Heart right ventricle (tissue), 16 donors: ENCODE measurements around the gene ILKAP. TPM values are rescaled to one million over a fixed set of nuclear protein-coding genes. Genes with fewer than 3 reads are reported as not detected.

Source experiments
- ATAC-seq, 8 donors: fragments of 200-7000 bp; cut with Tn5 transposase; one replicate each; pipeline ENCODE4 v1.9.1; 2020; ENCODE audit warnings: mild to moderate bottlenecking in 8 of 8, moderate library complexity in 8 of 8, moderate number of reproducible peaks in 1 of 8
- DNase-seq, 2 donors: peaks; one replicate each; pipeline ENCODE4 v3.0.0-alpha.2; 2020
- H3K27ac ChIP-seq, 10 donors: fragments of 200-600 bp; sonication (generic) in 2 of 10; one replicate each; pipeline versions ENCODE4 v1.5.0 to v1.8.0; 2020 to 2022; ENCODE audit warnings: mild to moderate bottlenecking in 3 of 10
- H3K27me3 ChIP-seq, 7 donors: fragments of 200-600 bp; one replicate each; pipeline ENCODE4 v1.8.0; 2021 to 2022; ENCODE audit warnings: mild to moderate bottlenecking in 2 of 7
- H3K36me3 ChIP-seq, 9 donors: fragments of 200-600 bp; sonication (generic) in 1 of 9; one replicate each; pipeline versions ENCODE4 v1.5.0 to v1.8.0; 2020 to 2022; ENCODE audit warnings: mild to moderate bottlenecking in 2 of 9
- H3K4me1 ChIP-seq, 9 donors: fragments of 200-600 bp; sonication (generic) in 1 of 9; one replicate each; pipeline versions ENCODE4 v1.5.0 to v1.8.0; 2020 to 2022; ENCODE audit warnings: mild to moderate bottlenecking in 4 of 9
- H3K4me3 ChIP-seq, 10 donors: fragments of 200-600 bp; sonication (generic) in 2 of 10; one replicate each; pipeline versions ENCODE4 v1.5.0 to v1.8.0; 2020 to 2022; ENCODE audit warnings: mild to moderate bottlenecking in 7 of 10, moderate library complexity in 2 of 10
- H3K9me3 ChIP-seq, 11 donors: fragments of 200-600 bp in 10 of 11; sonication (generic) in 2 of 11; one replicate each; pipeline versions ENCODE4 v1.5.0 to v1.8.0; 2013 to 2022; ENCODE audit warnings: mild to moderate bottlenecking in 2 of 11, control low read depth in 1 of 11, moderate library complexity in 1 of 11
- CTCF ChIP-seq, 9 donors: fragments of 200-600 bp; sonication (generic) in 2 of 9; IDR thresholded peaks; one replicate each; pipeline versions ENCODE4 v1.5.0 to v1.8.0; 2021 to 2022; ENCODE audit warnings: antibody characterized with exemption in 9 of 9, mild to moderate bottlenecking in 5 of 9, moderate library complexity in 1 of 9
- WGBS, 2 donors: extraction: QIAGEN DNeasy Blood & Tissue Kit; methylation state at CpG; one replicate each; pipeline ENCODE4 v1.1.7; 2013; ENCODE audit warnings: inconsistent platforms in 1 of 2; 5-methylcytosine and 5-hydroxymethylcytosine counted together
- intact Hi-C, 10 donors: fragments of 100-400 bp; cut with DNase I; formaldehyde crosslinking; loops; one replicate each; pipeline versions ENCODE4 v1.11.1 to v1.14.2; 2022
- polyA plus RNA-seq, 2 donors: library from polyadenylated mRNA; stranded (reverse); fragments of 200-250 nt; gene quantifications; one replicate each; pipeline ENCODE4 v1.2.3, GENCODE V29; 2013
- total RNA-seq, 10 donors: library from RNA; stranded (reverse); fragmentation: NEBNext Ultra II Directional in 3 of 10; extraction: Animal tissue kit (Norgen Biotek cat#: 25700) in 3 of 10; gene quantifications; one replicate each; pipeline versions ENCODE4 v1.2.1 to v1.2.4, GENCODE V29; 2021 to 2023
- donor health status: Arrhythmogenic right ventricular cardiomyopathy.
- donor health status: ischemic (EF 13 %, LVEDD 7.1; RV severe dilation, severe dysfunction).
- donor health status: healthy with polysubstance abuse.
- donor health status: DM: no; HTN: yes; CAD: no.
- donor health status: DM: no; HTN: no; CAD: no.
- donor health status: ischemic (EF 25% LVEDD 6.9; RV normal size, moderate dysfunction).
- donor health status: ischemic (EF 25% LVEDD 5.7; RV mildly dilated, moderate dysfunction).
- donor health status: healthy.
- donor health status: DM: yes; HTN: yes; CAD: no.
- donor health status: Ischemic cardiomyopathy.
- donor health status: ischemic (EF 35%, LVEDD 5.7; RV mildly dilated, moderate dysfunction).
- donor health status: nonischemic (EF 11% LVEDD 7.7; RV severe dilation, severe dysfunction).
- donor health status: DM: yes; HTN: yes; CAD: no.
- donor health status: PGD.
- donor health status: ischemic (EF 29% LVEDD 5.4; RV normal size, mild dysfunction).
- donor health status: nonischemic (EF 23%, LVEDD 6.1; RV moderate dilation, normal function).

The ILKAP gene
- total and polyA plus RNA-seq, 12 donors: 19.6 to 83.9 (median 25.6) TPM

- no peak for TF ChIP-seq CTCF (IDR thresholded peaks at IDR 0.05)
- H3K27ac ChIP-seq: no peak overlapping the region
- H3K4me1 ChIP-seq: peaks cover 0 to 17% (median 6%) of the 10 kb centered on the region in 9 donors
- no peak for DNase-seq
- no peak for ATAC-seq
- 5 to 9% methylated on average over 83 to 95 of the region's 95 CpGs for WGBS, 2 donors
- peaks cover 0 to 23% (median 0%) of the 10 kb centered on the region in 9 donors for H3K36me3 ChIP-seq
- H3K9me3 ChIP-seq: no peaks in the 10 kb centered on the region
- intact Hi-C loops: loop anchor here in 3 of 10 donors (5.0 to 10.0 kb wide), 2 partner anchors 99 to 101 kb away; no protein-coding TSS in a partner anchor
- H3K27me3 ChIP-seq: peaks cover 8 to 55% (median 48%) of the 10 kb centered on the region in 7 donors
- peak overlapping the region in 5 of 10 donors; percentile 7 to 19 (median 10) for H3K4me3 ChIP-seq
Observed at GRCh38 chr2:238163481-238164198, 39.9 kb downstream of the ILKAP start.

GRCh38 chr2:238162846-238163441 is 40.6 kb downstream of the ILKAP start:
- no peak for DNase-seq
- 75 to 78% methylated on average over 15 of the region's 15 CpGs for WGBS, 2 donors
- no peak for ATAC-seq
- intact Hi-C loops: loop anchor here in 3 of 10 donors (5.0 to 10.0 kb wide), 2 partner anchors 99 to 102 kb away; no protein-coding TSS in a partner anchor
- peaks cover 0 to 24% (median 9%) of the 10 kb centered on the region in 9 donors for H3K4me1 ChIP-seq
- no peak overlapping the region for H3K4me3 ChIP-seq
- no peak overlapping the region for H3K27ac ChIP-seq
- peaks cover 0 to 16% (median 0%) of the 10 kb centered on the region in 9 donors for H3K36me3 ChIP-seq
- H3K9me3 ChIP-seq: no peaks in the 10 kb centered on the region
- H3K27me3 ChIP-seq: peaks cover 8 to 62% (median 53%) of the 10 kb centered on the region in 7 donors
- TF ChIP-seq CTCF (IDR thresholded peaks at IDR 0.05): no peak

DNA sequence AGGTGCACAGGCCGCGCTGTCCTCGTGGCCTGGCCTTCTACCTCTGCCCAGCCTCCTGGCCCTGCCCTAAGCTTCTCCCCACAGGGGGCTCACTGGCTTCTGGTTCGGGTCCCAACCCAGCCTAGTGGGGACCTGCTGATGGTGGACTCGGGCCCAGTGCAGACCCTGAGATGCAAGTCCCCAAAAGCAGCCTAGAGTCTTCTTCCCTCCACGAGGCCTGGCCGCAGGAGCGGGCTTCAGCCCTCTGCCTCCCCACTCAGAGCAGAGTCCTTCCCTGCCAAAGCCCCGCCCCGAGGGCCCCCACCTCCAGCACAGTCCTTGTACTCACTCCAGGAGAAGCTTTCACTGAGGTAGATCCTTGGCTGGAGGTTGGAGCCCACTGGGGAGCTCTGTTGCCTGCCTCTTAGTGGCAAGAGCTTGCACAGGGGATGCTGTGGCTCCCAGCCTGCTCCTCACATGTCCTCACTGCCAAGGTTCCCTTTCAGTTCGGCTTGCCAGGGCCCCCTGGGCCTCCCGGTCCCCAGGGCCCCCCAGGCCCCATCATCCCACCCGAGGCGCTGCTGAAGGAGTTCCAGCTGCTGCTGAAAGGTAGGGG is 41.1 kb downstream of the ILKAP start:
- no peak for DNase-seq
- Histone ChIP-seq H3K4me3 (no peak overlapping the region), H3K4me1 (peaks cover 0 to 25% (median 9%) of the 10 kb centered on the region in 9 donors), H3K9me3 (no peaks in the 10 kb centered on the region), H3K36me3 (peaks cover 0 to 10% (median 0%) of the 10 kb centered on the region in 9 donors), H3K27ac (no peak overlapping the region), H3K27me3 (peaks cover 8 to 63% (median 53%) of the 10 kb centered on the region in 7 donors)
- TF ChIP-seq CTCF (IDR thresholded peaks at IDR 0.05): no peak
- 85 to 89% methylated on average over 14 of the region's 14 CpGs for WGBS, 2 donors
- intact Hi-C loops: loop anchor here in 3 of 10 donors (5.0 to 10.0 kb wide), 2 partner anchors 100 to 102 kb away; no protein-coding TSS in a partner anchor
- no peak for ATAC-seq
